Osteocyte (in vitro differentiated cells): Measurements from ENCODE around the gene RAB40B. TPM values are rescaled to one million over a fixed set of nuclear protein-coding genes. Genes with fewer than 3 reads are reported as not detected.

Source experiments
- DNase-seq: peaks from one replicate; pipeline ENCODE4 v3.0.0; 2021; ENCODE audit warnings: mixed read lengths; ENCODE audit not compliant: unreplicated experiment; ENCODE audit errors: extremely low spot score
- H3K27ac Mint-ChIP-seq: one replicate; pipeline ENCODE4 v1.8.0; 2021; ENCODE audit warnings: mild to moderate bottlenecking, mixed read lengths; ENCODE audit not compliant: unreplicated experiment
- H3K27me3 Mint-ChIP-seq: one replicate; pipeline ENCODE4 v1.8.0; 2021; ENCODE audit warnings: mixed read lengths; ENCODE audit not compliant: unreplicated experiment
- H3K36me3 Mint-ChIP-seq: one replicate; pipeline ENCODE4 v1.8.0; 2021; ENCODE audit warnings: mixed read lengths; ENCODE audit not compliant: unreplicated experiment
- H3K4me1 Mint-ChIP-seq: one replicate; pipeline ENCODE4 v1.8.0; 2021; ENCODE audit warnings: mixed read lengths; ENCODE audit not compliant: unreplicated experiment
- H3K4me3 Mint-ChIP-seq: one replicate; pipeline ENCODE4 v1.8.0; 2021; ENCODE audit warnings: mild to moderate bottlenecking, moderate library complexity, mixed read lengths; ENCODE audit not compliant: unreplicated experiment
- H3K9me3 Mint-ChIP-seq: one replicate; pipeline ENCODE4 v1.8.0; 2021; ENCODE audit warnings: mixed read lengths; ENCODE audit not compliant: unreplicated experiment
- CTCF ChIP-seq: fragments of 200-600 bp; sonication (generic); IDR thresholded peaks from 2 replicates; pipeline ENCODE4 v1.5.0; 2021; ENCODE audit warnings: antibody characterized with exemption, mild to moderate bottlenecking, moderate library complexity
- total RNA-seq: library from RNA; stranded (reverse); gene quantifications from 2 replicates; pipeline ENCODE4 v1.2.1, GENCODE V29; 2021

Gene RAB40B
- total RNA-seq, 1 donor from 2014 or later: 13.4 TPM

GRCh38 chr17:82693168-82693867, 5.2 kb downstream of the RAB40B start:
- peaks cover 12% of the 10 kb centered on the region for H3K36me3 Mint-ChIP-seq
- no peak overlapping the region for H3K27ac Mint-ChIP-seq
- TF ChIP-seq CTCF: no peak
- no peak overlapping the region for H3K4me3 Mint-ChIP-seq
- peaks cover 6% of the 10 kb centered on the region for H3K9me3 Mint-ChIP-seq
- DNase-seq: no peak
- H3K27me3 Mint-ChIP-seq: no peaks in the 10 kb centered on the region
- peaks cover 6% of the 10 kb centered on the region for H3K4me1 Mint-ChIP-seq

- no peak overlapping the region for H3K27ac Mint-ChIP-seq
- no peak for DNase-seq
Observed at GRCh38 chr17:82692268-82692667, 6.2 kb downstream of the RAB40B start.

GRCh38 chr17:82691714-82692113, 6.8 kb downstream of the RAB40B start:
- Mint-ChIP-seq H3K27ac (no peak overlapping the region), H3K27me3 (no peaks in the 10 kb centered on the region), H3K36me3 (peaks cover 12% of the 10 kb centered on the region), H3K4me1 (peaks cover 5% of the 10 kb centered on the region), H3K4me3 (no peak overlapping the region), H3K9me3 (peaks cover 6% of the 10 kb centered on the region)
- no peak for DNase-seq
- no peak for TF ChIP-seq CTCF

More at GRCh38 chr17:82692268-82692667, 6.2 kb downstream of the RAB40B start:
- peaks cover 8% of the 10 kb centered on the region for H3K4me1 Mint-ChIP-seq
- peaks cover 6% of the 10 kb centered on the region for H3K9me3 Mint-ChIP-seq
- no peak overlapping the region for H3K4me3 Mint-ChIP-seq
- no peaks in the 10 kb centered on the region for H3K27me3 Mint-ChIP-seq
- peaks cover 12% of the 10 kb centered on the region for H3K36me3 Mint-ChIP-seq
- TF ChIP-seq CTCF: no peak

DNA sequence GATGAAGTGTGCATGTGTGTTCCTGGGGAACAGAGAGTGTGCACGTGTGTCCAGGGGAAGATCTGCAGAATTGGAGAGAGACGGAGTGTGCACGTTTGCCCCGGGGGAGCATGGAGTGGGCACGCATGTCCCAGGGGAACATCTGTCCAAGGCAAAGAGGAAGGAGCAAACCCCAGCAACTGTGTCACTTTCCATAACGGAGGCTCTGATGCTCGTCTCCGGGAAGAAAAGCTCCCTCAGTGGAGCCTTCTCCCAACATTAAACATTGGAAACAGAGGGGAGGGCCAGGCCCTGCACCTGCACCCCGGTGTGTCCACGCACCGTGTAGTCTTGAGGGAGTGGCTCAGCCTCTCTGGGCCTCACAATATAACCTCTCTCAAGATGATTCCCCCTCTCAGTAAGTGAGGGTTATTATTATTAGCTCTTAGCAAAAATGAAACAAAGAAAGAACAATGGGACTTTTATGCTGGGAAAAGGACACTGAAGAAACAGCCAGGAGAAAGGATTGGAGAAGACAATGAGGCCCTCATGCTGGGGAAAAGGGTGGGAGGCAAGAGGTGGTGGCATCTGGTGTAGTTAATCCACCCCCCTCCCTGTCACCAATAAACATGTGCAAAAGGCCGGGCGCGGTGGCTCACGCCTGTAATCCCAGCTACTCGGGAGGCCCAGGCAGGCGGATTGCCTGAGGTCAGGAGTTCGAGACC, 7.6 kb downstream of the RAB40B start:
- peaks cover 10% of the 10 kb centered on the region for H3K36me3 Mint-ChIP-seq
- no peaks in the 10 kb centered on the region for H3K27me3 Mint-ChIP-seq
- no peak overlapping the region for H3K4me3 Mint-ChIP-seq

More for the DNA sequence above, 7.6 kb downstream of the RAB40B start:
- DNase-seq: no peak
- TF ChIP-seq CTCF: no peak
- Mint-ChIP-seq H3K27ac (no peak overlapping the region), H3K4me1 (peaks cover 5% of the 10 kb centered on the region), H3K9me3 (peaks cover 6% of the 10 kb centered on the region)
